Retinal pigment epithelial cell (primary cell): ENCODE data around the gene MICU1.
A peak's percentile ranks its signal among the peaks of the same experiment; 100 is the strongest.
"Not testable (repeated sequence)": the region's sequence is repeated elsewhere in the genome, so short reads cannot be mapped to it uniquely, and the experiment has no call there.

ENCODE experiments used
- DNase-seq: peaks from one replicate; pipeline ENCODE4 v3.0.0-alpha.2; 2010; ENCODE audit warnings: low read depth
- H3K4me3 ChIP-seq: 2 replicates; pipeline ENCODE4 v1.5.1; 2011; ENCODE audit warnings: mild to moderate bottlenecking, low read length, control low read depth, moderate library complexity
- TF ChIP-seq, protein P1 (sequence below): conservative IDR thresholded peaks from 2 replicates; pipeline ENCODE4 v1.5.1; 2011; ENCODE audit warnings: low read depth, low read length, control low read depth, inconsistent platforms

Gene MICU1

DNA sequence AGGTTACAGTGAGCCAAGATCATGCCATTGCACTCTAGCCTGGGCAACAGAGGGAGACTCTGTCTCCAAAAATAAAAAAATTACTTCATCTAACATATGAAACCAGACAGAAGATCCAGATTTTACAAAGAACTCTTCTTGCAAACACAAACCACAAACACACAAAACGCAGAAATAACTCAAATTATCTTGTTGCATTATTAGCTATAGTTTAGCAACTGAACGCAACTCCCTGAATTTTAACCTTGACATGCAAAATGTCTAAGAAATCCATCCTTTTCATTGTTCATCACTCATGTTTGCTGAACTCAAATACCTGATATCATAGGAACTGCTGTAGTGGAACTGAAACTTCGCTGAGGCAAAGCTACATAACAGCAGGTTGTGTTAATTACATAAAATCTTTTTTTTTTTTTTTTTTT is 64.1 kb downstream of the MICU1 start:
- TF ChIP-seq, protein P1, sequence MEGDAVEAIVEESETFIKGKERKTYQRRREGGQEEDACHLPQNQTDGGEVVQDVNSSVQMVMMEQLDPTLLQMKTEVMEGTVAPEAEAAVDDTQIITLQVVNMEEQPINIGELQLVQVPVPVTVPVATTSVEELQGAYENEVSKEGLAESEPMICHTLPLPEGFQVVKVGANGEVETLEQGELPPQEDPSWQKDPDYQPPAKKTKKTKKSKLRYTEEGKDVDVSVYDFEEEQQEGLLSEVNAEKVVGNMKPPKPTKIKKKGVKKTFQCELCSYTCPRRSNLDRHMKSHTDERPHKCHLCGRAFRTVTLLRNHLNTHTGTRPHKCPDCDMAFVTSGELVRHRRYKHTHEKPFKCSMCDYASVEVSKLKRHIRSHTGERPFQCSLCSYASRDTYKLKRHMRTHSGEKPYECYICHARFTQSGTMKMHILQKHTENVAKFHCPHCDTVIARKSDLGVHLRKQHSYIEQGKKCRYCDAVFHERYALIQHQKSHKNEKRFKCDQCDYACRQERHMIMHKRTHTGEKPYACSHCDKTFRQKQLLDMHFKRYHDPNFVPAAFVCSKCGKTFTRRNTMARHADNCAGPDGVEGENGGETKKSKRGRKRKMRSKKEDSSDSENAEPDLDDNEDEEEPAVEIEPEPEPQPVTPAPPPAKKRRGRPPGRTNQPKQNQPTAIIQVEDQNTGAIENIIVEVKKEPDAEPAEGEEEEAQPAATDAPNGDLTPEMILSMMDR, result no peak
- DNase-seq, result no peak
- H3K4me3 ChIP-seq, result no peak overlapping the region

DNA sequence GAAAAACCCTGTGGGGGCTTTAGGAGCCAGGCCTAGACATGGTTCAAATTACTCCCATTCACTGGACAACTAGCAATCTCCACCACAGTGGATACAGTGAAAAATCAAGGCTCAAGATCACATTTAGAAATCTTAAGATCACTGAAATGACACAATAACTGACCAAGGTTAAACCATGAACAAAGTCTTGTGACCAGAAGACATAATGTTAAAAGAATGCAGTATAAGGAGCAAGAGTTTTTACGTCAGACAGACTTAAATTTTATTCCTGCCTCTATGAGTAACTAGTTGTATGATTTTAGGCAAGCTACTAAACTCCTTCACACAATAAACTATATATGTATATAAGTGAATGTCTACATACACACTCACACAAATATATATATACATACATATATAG is 68.5 kb downstream of the MICU1 start:
- TF ChIP-seq, protein P1, result no peak
- H3K4me3 ChIP-seq, result no peak overlapping the region
- DNase-seq, result peak; percentile 47

GRCh38 chr10:72552857-72553256 is 73.0 kb downstream of the MICU1 start:
- TF ChIP-seq, protein P1, result no peak
- no peak overlapping the region for H3K4me3 ChIP-seq
- peak; percentile 55 for DNase-seq

DNA sequence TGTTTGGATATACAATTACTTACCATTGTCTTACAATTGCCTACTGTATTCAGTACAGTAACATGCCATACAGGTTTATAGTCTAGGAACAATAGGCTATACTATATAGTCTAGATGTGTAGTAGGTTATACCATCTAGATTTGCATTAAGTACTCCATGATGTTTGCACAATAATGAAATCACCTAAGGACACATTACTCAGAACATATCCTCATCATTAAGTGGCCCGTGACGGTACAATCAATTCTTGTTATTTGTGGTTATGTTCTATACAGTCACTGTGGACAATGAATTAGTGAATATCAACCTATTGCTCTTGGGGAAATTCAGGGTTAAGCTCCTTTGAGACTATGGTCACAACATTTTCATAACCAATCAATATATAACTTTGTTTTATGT is 75.6 kb downstream of the MICU1 start:
- no peak overlapping the region for H3K4me3 ChIP-seq
- no peak for DNase-seq
- TF ChIP-seq, protein P1, result no peak

GRCh38 chr10:72545546-72545945 is 80.3 kb downstream of the MICU1 start:
- H3K4me3 ChIP-seq, result no peak overlapping the region

GRCh38 chr10:72543855-72544254 is 82.0 kb downstream of the MICU1 start:
- not testable (repeated sequence) for H3K4me3 ChIP-seq, DNase-seq

More at GRCh38 chr10:72545546-72545945, 80.3 kb downstream of the MICU1 start:
- no peak for DNase-seq
- TF ChIP-seq, protein P1, result no peak

GRCh38 chr10:72542396-72542815 is 83.5 kb downstream of the MICU1 start:
- DNase-seq, result no peak
- no peak overlapping the region for H3K4me3 ChIP-seq

More at GRCh38 chr10:72542396-72542815, 83.5 kb downstream of the MICU1 start:
- TF ChIP-seq, protein P1, result no peak
